Putamen (tissue), 1 donor: ENCODE data around the gene CLK1.
A peak's percentile ranks its signal among the peaks of the same experiment; 100 is the strongest.
"Not testable (repeated sequence)": the region's sequence is repeated elsewhere in the genome, so short reads cannot be mapped to it uniquely, and the experiment has no call there.

Source experiments
- DNase-seq: peaks from one replicate; pipeline ENCODE4 v3.0.0-alpha.2; 2016; ENCODE audit warnings: low spot score

CLK1 gene

GRCh38 chr2:200864176-200865034 lies at the start of gene CLK1:
TSS of gene CLK1 (minus strand) at chr2:200864658. CDS start at chr2:200861862, 2,796 bp downstream.
- DNase-seq = peak; percentile 95

- no peak for DNase-seq
These were observed 49.2 kb upstream of the CLK1 start for GRCh38 chr2:200913654-200914053.

DNA sequence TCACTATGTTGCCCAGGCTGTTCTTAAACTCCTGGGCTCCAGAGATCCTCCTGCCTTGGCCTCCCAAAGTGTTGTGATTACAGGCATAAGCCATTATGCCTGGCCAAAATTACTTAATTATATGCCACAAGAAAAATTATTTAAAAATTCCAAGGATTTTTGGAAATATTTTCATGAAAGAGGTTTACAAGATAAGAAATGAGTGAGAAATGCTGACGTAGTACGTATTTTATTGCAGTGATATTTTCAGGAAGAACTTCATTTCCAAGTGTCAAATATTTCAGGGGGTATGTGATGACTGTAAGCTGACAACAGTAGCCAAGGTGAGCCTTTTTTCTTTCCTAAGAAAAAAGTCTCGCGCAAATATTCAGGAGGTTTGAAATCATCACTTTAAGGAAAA lies 45.5 kb upstream of the CLK1 start:
- no peak for DNase-seq

DNA sequence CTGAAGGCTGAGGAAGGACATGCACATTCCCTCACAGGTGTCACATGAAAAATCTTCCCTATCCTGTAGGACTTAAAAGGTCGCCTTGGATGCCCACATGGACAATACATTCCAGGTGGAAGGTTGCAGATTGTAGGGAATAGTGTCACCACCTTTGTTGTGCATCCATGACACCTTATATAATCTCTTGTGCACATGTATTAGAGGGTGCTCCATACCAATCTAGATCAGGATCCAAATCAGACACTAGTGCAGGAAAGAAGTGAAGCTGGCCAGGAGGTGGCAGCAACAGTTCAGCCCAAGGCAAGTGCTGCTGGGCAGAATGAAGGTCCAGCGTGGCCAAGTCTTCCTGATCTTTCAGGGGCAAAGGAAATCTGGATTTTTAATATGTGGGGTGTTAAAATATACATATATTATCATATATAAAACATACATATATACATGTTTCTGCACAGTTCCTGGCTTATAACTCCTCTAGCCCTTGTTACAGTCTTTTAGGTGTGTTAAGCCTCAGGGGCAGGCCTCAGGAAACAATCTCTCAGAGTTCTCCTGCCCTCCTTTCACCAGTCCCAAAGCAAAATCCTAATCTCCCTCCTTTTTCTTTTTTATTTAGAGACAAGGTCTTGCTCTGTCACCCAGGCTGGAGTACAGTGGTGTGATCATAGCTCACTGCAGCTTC lies 41.3 kb upstream of the CLK1 start:
- peak; percentile 66 for DNase-seq

- peak; percentile 59 for DNase-seq
These were observed 37.1 kb upstream of the CLK1 start for GRCh38 chr2:200901459-200902072.

DNA sequence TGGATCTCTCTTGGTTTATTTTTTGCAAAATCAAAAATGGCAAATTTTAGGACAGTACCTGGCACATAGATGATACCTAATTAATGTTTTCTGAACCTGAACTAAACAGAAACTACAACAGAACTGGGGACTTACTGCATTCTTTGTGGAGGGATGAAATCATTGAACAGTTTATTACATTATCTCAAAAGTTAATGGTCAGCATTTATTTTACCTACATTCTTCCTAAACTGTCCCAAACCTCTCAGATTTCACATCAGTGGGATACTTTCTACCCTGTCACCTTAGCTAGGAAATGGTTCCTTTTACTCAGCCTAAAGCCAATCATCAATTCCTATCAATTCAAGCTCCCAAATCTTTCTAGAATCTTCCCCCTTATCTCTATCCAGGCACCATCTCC lies 35.0 kb upstream of the CLK1 start:
- DNase-seq = no peak

DNA sequence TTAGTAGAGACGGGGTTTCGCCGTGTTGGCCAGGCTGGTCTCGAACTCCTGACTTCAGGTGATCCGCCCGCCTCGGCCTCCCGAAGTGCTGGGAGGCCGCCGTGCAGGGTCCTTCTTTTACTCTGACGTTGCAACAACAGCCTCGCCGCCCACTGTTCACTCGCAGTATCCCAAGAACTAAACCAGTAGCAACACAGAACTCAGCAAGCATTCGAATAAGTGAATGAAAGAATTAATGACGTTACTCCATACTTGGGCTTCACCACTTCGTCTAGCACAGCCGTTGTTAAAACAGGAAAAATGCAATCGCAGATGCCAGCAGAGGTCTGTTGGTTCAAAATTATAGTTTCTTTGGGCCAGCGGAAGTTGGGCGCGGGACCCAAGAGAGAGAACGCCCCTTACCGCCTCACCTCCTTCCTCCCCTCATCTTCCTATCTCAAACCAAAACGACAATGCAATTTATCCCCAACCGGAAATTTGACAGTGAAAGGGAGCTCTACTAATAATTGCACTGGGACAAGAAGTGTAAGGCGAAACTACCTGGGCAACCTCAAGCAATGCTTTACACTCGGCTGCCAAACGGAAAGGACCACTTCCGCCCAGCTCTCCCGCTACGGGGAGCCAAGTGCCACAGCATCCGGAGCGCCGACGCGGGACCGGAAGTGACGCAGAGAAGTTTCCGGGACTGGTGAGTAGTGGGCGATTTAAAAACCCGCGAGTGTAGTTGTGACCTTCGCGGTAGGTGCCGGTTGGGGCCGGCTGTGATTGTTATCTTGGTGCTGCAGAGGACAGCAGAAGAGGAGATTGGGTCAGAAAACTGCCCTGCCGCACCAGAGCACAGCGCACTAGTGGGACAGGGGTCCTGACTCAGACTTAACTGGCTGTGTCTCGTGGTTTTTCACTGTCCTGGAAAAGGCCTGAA lies 24.5 kb upstream of the CLK1 start, which contains the start of the genes NIF3L1 and PPIL3:
Gene NIF3L1, plus strand, starts transcription at position 668 of the 922 bp plus-strand sequence. CDS start 2,573 bp downstream, outside the sequence.
Gene PPIL3, minus strand, starts transcription at position 374 of the 922 bp plus-strand sequence. CDS start 1,462 bp downstream, outside the sequence.
- peak; percentile 96 for DNase-seq

- DNase-seq = not testable (repeated sequence)
These were observed 17.3 kb upstream of the CLK1 start for GRCh38 chr2:200881715-200882249.

DNA sequence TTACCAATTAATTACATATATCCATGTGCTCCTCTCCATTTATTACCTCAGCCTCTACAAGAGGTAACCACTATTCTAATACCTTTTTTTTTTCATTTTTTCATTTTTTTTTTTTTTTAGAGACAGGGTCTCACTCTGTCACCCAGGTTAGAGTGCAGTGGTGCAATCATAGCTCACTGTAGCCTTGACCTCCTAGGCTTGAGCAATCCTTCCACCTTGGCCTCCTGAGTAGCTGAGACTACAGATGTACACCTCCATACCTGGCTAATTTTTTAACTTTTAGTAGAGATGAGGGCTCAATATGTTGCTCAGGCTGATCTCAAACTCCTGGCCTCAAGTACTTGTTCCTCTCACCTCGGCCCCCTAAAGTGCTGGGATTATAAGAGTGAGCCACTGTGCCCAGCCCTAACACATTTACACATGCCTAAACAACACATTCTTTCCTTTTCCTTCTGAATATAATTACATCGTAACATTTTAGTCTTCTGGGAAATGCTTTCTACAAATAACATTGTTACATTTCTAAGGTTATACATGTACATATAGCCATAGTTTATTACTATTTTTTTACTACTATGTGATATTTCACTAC lies 13.9 kb upstream of the CLK1 start:
- no peak for DNase-seq

DNA sequence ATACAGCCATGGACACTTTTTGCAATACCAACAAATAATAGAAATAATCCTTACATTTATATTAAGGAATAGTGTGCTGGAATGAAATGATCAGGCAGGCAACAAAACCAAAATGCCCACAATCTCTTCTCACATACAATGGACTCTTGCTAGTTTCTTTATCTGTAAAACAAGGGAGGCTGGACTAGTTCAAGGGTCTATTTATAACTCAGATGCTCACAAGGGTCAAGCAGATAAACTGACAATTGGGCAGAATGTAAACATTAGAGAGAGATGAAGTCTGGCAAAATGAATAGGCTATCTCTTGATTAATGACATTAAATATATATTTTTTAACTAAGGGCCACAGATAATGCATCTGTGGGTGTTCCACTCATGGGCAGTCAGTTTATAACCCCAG lies 13.0 kb upstream of the CLK1 start:
- DNase-seq = no peak

- DNase-seq = no peak
These were observed 9.1 kb upstream of the CLK1 start for GRCh38 chr2:200873560-200873959.

DNA sequence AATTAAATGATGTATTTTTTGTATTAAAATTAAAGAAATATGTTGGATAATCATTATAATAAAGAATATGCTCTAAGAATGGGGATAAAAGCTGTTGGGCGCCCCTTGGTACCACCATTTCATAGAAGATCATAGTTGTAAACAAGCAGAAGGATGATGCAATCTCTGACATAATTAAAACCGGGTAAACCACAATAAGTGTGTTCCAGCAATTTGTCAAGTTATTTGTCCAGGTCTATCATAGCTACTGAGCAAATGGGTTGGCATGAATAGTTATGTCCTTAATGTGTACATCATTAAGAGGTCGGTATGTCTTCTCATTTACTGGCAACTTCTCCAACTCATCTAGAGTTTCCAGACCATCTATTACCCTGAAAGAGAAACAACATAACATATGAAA lies 6.7 kb upstream of the CLK1 start:
- no peak for DNase-seq

- no peak for DNase-seq
These were observed 4.6 kb upstream of the CLK1 start for GRCh38 chr2:200869014-200869413.

DNA sequence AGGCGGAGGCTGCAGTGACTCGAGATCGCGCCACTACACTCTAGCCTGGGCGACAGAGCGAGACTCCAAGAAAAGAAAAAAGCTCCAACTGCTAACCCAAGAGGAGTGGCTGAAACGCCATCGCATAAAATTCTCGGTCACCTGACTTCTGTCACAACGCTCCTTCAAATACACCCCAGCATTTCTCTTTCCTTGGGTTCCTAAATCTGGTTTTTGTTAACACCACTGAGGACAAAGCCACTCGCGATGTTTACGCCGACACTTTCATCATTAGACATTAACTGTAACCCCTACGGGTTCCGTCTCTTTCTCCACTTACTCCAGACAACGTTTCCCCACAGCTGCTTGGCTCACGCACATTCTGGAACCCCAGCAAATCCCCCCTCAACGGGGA lies 679 bp downstream of the CLK1 start:
- no peak for DNase-seq

GRCh38 chr2:200862532-200863000 lies 1.9 kb downstream of the CLK1 start:
- DNase-seq = no peak

GRCh38 chr2:200861617-200862155 lies 2.8 kb downstream of the CLK1 start:
- DNase-seq = no peak

DNA sequence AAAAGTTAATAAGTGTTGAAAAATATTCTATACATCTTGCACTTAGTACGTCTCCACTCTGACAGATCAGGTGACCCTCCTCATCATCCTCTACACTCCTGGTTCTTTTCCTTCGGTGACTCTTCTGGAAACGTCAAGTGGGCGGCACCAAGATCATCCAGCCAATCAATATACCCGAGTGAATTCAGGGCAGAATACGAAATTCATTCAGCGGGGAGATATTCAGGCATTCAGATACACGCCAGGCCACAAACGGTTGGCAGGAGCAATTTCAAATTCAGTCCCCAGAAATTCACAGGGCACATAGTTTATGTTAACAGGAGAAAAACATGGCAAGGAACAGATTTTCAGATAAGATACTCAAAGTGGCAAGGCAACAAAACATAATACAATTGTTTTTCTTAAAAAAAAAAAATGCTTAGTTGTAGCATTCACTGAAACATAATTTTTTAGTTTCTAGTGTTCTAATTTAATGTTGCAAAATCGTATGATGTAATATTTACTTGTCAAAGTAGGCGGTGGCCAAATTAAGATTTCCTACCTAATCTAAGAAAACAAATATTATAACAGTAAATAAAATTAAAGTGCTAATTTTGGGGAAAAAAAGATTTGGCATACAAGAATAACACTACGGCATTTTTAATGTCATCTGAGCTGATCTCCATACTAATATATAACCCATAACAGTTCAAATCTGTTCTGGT lies 4.2 kb downstream of the CLK1 start:
- peak; percentile 45 for DNase-seq

- no peak for DNase-seq
These were observed 7.7 kb downstream of the CLK1 start for GRCh38 chr2:200856806-200857205.

- DNase-seq = no peak
These were observed 11.9 kb downstream of the CLK1 start for GRCh38 chr2:200852605-200853004.
